Ectodermal cell (in vitro differentiated cells): ENCODE data around the gene MBD3. TPM values are rescaled to one million over a fixed set of nuclear protein-coding genes. Genes with fewer than 3 reads are reported as not detected.
"Not testable (repeated sequence)": the region's sequence is repeated elsewhere in the genome, so short reads cannot be mapped to it uniquely, and the experiment has no call there.

Experiments
- H3K27ac ChIP-seq: 2 replicates; pipeline ENCODE4 v1.7.0; 2013; ENCODE audit warnings: mild to moderate bottlenecking, low read depth, low read length; ENCODE audit not compliant: insufficient read depth, poor library complexity, severe bottlenecking
- H3K27me3 ChIP-seq: 2 replicates; pipeline ENCODE4 v1.7.0; 2013; ENCODE audit warnings: mild to moderate bottlenecking, low read length; ENCODE audit not compliant: insufficient read depth, control insufficient read depth, poor library complexity, severe bottlenecking
- H3K36me3 ChIP-seq: one replicate; pipeline ENCODE4 v1.7.0; 2013; ENCODE audit warnings: low read length; ENCODE audit not compliant: control insufficient read depth, insufficient read depth
- H3K4me1 ChIP-seq: one replicate; pipeline ENCODE4 v1.7.0; 2013; ENCODE audit warnings: low read length; ENCODE audit not compliant: control insufficient read depth, insufficient read depth
- H3K4me3 ChIP-seq: 2 replicates; pipeline ENCODE4 v1.7.0; 2013; ENCODE audit warnings: low read depth, low read length, control low read depth; ENCODE audit not compliant: insufficient read depth
- H3K9me3 ChIP-seq: 2 replicates; pipeline ENCODE4 v1.7.0; 2013; ENCODE audit warnings: mild to moderate bottlenecking, low read length, moderate library complexity; ENCODE audit not compliant: control insufficient read depth
- WGBS, 2 experiments: methylation state at CpG; one replicate each; pipeline ENCODE4 v1.1.7; 2013; ENCODE audit warnings: missing lambda C conversion rate in 2 of 2; 5-methylcytosine and 5-hydroxymethylcytosine counted together
- polyA plus RNA-seq, 4 experiments: library from polyadenylated mRNA; stranded (reverse); fragments of 50-300 nt; gene quantifications; one replicate each; pipeline ENCODE4 v1.2.3, GENCODE V29; 2013

MBD3 gene, protein sequence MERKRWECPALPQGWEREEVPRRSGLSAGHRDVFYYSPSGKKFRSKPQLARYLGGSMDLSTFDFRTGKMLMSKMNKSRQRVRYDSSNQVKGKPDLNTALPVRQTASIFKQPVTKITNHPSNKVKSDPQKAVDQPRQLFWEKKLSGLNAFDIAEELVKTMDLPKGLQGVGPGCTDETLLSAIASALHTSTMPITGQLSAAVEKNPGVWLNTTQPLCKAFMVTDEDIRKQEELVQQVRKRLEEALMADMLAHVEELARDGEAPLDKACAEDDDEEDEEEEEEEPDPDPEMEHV
- 100 TPM for polyA plus RNA-seq (2013, experiment 1 of 4)
- 99.7 TPM for polyA plus RNA-seq (2013, experiment 2 of 4)
- 65.2 TPM for polyA plus RNA-seq (2013, experiment 3 of 4)
- 64.4 TPM for polyA plus RNA-seq (2013, experiment 4 of 4)

GRCh38 chr19:1592755-1593500, at the start of gene MBD3:
Gene MBD3, minus strand, starts transcription at chr19:1592865. Its CDS starts 234 bp downstream, at chr19:1592631.
- Histone ChIP-seq H3K36me3 (peaks cover 10% of the 10 kb centered on the region), H3K9me3 (no peaks in the 10 kb centered on the region), H3K27ac (peak within 1 kb of the TSS; percentile 99), H3K4me1 (peaks cover 9% of the 10 kb centered on the region), H3K27me3 (no peaks in the 10 kb centered on the region), H3K4me3 (peak within 1 kb of the TSS; percentile 98)
- 7% methylated on average over 68 of the region's 68 CpGs for WGBS, 2 experiments

- peaks cover 74% of the 10 kb centered on the region for H3K36me3 ChIP-seq
These were observed 48.3 kb upstream of the MBD3 start for GRCh38 chr19:1640893-1641448.

GRCh38 chr19:1636325-1637236, 43.9 kb upstream of the MBD3 start:
- WGBS, 2 experiments, result 95 to 98% methylated on average over 34 of the region's 34 CpGs
- no peaks in the 10 kb centered on the region for H3K9me3 ChIP-seq
- peaks cover 71% of the 10 kb centered on the region for H3K36me3 ChIP-seq
- H3K4me3 ChIP-seq, result no peak overlapping the region
- no peaks in the 10 kb centered on the region for H3K27me3 ChIP-seq
- no peaks in the 10 kb centered on the region for H3K4me1 ChIP-seq
- H3K27ac ChIP-seq, result no peak overlapping the region

More at GRCh38 chr19:1640893-1641448, 48.3 kb upstream of the MBD3 start:
- 95% methylated on average over 10 of the region's 10 CpGs for WGBS, 2 experiments
- H3K9me3 ChIP-seq, H3K4me1 ChIP-seq, H3K27ac ChIP-seq, H3K4me3 ChIP-seq, H3K27me3 ChIP-seq: not testable (repeated sequence)

GRCh38 chr19:1634938-1635243, 42.2 kb upstream of the MBD3 start:
- no peak overlapping the region for H3K4me3 ChIP-seq
- no peaks in the 10 kb centered on the region for H3K9me3 ChIP-seq
- H3K27me3 ChIP-seq, result no peaks in the 10 kb centered on the region
- H3K4me1 ChIP-seq, result no peaks in the 10 kb centered on the region
- H3K36me3 ChIP-seq, result peaks cover 65% of the 10 kb centered on the region
- 97% methylated on average over 5 of the region's 5 CpGs for WGBS, 2 experiments
- no peak overlapping the region for H3K27ac ChIP-seq

DNA sequence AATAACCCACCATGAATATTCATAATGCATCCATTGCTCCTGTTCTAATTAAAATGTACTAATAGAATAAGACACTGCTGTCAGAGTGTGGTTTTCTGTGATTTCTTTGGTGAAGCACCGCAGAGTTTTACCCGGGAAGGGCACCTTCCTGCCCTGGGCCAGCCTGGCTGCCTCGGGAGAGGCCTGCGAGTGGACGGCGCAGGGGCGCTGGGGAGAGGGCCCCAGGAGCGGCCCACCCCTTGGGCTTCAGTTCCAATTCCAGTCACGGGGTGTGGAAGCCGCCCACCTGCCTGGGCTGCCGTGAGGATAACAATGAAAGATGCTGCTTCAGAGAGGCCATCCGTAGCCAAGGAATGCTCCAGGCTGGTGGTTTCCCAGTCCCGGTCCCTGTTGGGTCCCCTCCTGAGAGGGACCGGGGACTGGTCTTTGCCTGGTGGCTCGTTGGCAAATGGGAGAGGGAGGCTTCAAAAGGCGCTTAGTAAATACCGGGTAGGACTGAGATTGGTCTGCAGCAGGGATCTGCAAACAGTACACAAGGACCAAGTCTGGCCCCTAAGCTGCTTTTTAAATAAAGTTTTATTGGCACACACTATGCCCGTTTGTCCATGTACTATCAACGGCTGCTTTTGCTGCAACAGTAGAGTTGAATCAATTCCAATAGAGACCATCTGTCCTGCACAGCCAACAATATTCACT, 41.7 kb upstream of the MBD3 start:
- H3K27ac ChIP-seq, result no peak overlapping the region
- no peaks in the 10 kb centered on the region for H3K9me3 ChIP-seq
- H3K36me3 ChIP-seq, result peaks cover 60% of the 10 kb centered on the region
- 93 to 94% methylated on average over 19 of the region's 19 CpGs for WGBS, 2 experiments
- no peaks in the 10 kb centered on the region for H3K27me3 ChIP-seq
- H3K4me1 ChIP-seq, result no peaks in the 10 kb centered on the region
- no peak overlapping the region for H3K4me3 ChIP-seq

GRCh38 chr19:1633269-1633826, 40.7 kb upstream of the MBD3 start:
- WGBS, 2 experiments, result 93 to 95% methylated on average over 11 of the region's 11 CpGs
- Histone ChIP-seq H3K27ac (no peak overlapping the region), H3K4me3 (no peak overlapping the region), H3K9me3 (no peaks in the 10 kb centered on the region), H3K36me3 (peaks cover 51% of the 10 kb centered on the region), H3K4me1 (no peaks in the 10 kb centered on the region), H3K27me3 (no peaks in the 10 kb centered on the region)

DNA sequence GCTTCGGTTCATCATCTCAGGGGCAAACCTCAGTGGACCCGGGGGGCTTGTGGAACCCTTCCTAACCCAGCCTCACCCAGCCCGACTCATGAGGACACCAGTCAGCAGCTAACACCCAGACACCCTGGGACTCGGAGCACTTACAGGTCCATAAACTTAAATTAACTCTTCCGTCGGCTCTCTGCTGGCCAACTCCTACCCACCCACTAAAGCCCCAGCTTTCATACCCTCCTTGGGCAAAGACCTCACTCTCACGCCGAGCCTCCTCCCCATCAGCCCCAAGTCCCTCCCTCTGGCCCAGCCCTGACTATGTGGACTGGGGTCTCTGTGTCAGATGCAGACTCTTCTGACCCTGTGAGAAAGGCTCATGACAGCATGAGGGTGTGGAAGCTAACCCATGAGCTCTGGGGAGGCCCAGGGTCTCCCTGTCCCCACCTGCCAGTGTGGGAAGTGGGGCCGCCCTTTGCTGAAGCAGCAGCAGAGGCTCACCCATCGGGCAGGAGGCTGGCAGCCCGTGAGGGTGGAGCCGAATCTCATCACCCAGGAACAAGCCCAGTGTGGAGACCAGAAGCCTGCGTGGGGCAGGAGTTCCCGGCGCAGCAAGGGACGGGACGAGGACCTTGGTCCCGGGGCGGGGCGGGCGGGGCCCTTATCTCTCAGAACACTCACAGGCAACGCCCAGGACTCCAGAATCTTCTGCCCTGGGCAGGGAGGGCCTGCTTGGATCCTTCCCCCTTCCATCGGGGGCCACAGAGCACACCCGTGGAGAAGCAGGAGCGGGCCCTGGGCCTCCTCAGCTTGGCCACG, 40.0 kb upstream of the MBD3 start:
- 95 to 97% methylated on average over 26 of the region's 26 CpGs for whole genome bisulfite sequencing, 2 experiments

DNA sequence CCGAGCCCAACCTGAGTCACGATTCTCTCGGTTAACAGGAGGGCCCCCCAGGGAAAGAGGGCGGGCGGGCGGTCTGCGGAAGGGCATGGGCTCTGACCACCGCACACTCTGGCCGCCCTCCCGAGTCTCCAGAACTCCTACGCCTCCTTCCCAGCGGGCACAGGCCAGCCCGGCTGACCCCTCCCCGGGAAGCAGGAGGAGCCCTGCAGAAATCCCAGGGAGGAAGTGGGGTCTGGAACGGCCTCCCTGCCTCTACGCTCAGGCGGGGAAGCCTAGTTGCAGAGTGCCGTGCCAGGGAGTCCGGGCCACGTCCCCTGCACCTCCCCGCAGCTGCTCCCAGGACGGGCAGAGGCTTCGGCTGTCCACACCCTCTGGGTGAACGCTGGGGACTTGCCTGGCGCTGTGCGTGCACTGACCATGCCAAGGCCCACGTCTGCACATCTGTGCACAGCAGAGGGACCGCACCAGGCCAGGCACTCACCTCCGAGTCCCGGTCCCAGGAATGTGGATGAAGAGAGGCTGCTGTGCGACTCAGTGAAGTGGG, 39.0 kb upstream of the MBD3 start:
- H3K27ac ChIP-seq, result no peak overlapping the region
- H3K36me3 ChIP-seq, result peaks cover 38% of the 10 kb centered on the region
- WGBS, 2 experiments, result 97% methylated on average over 31 of the region's 31 CpGs
- H3K27me3 ChIP-seq, result no peaks in the 10 kb centered on the region
- H3K9me3 ChIP-seq, result no peaks in the 10 kb centered on the region
- H3K4me3 ChIP-seq, result no peak overlapping the region
- no peaks in the 10 kb centered on the region for H3K4me1 ChIP-seq

More for the DNA sequence above, 40.0 kb upstream of the MBD3 start:
- no peak overlapping the region for H3K27ac ChIP-seq
- H3K4me1 ChIP-seq, result no peaks in the 10 kb centered on the region
- no peak overlapping the region for H3K4me3 ChIP-seq
- H3K27me3 ChIP-seq, result no peaks in the 10 kb centered on the region
- no peaks in the 10 kb centered on the region for H3K9me3 ChIP-seq
- H3K36me3 ChIP-seq, result peaks cover 45% of the 10 kb centered on the region
